ENCODE results near the gene HAPSTR1. TPM values are rescaled to one million over a fixed set of nuclear protein-coding genes. Genes with fewer than 3 reads are reported as not detected.
A peak's percentile ranks its signal among the peaks of the same experiment; 100 is the strongest.

HAPSTR1 gene
- total and polyA plus RNA-seq, 2 of the 4 experiments (the other 2 are of a cell fraction), result 22.2 to 56.5 TPM

DNA sequence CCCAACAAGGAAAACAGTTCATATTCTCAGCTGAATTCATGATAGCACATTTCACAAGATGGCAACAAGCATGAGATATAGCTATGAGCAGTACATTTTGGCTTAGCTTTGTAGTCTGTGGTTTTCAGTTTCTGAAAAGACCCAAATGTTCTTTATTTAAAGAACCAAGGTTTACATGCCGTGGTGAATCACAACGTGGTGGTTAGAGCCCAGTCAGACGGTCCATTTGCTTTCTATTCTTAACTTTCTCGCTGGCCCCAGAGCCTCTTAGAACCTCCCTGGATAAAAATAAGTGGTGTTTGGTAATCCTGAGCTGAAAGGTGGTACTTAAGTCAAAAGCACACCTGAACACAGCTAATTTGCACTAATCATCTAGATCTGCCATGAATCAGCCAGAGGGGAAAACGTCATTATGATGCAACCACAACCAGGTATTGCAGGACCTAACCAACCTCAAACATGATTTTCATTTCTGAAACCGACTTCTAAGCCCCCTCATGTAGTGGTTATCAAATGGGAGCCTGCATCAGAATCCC is 18.6 kb upstream of the HAPSTR1 start (continued):
- TF ChIP-seq BHLHE40 (IDR thresholded peaks at IDR 0.05; ENCODE audit: low read depth, low read length), result 0 out of 2 replicates have a peak, but pooled peaks have one; percentile 38

- no peak overlapping the region for H3K4me2 ChIP-seq (ENCODE audit: low read depth, low read length)
- peak overlapping the region; percentile 90 for H2BK20ac ChIP-seq (ENCODE audit: low read depth, low read length)
- H2AFZ ChIP-seq (replicated peaks; ENCODE audit: low read length, poor library complexity), result peak overlapping the region; percentile 15
- H2AK9ac ChIP-seq (replicated peaks; ENCODE audit: low read depth, low read length, poor library complexity), result no peak overlapping the region
- in situ Hi-C loops (cut with MboI; ENCODE audit: low sequenced_read_pairs) (no loop called here), intact Hi-C loops (cut with micrococcal nuclease) (loop anchor here (2.0 kb wide), 1 partner anchor 27 kb away; no protein-coding TSS in a partner anchor), dilution Hi-C loops (cut with HindIII; ENCODE audit: low sequenced_read_pairs, unreplicated experiment) (no loop called here)
- H2AK5ac ChIP-seq (ENCODE audit: low read depth, low read length), result peak overlapping the region; percentile 67; the same call in 1 of the 2 replicates
- peak overlapping the region; percentile 97 for H2BK120ac ChIP-seq (ENCODE audit: low read depth, low read length)
- peak overlapping the region; percentile 15; the same call in 1 of the 2 replicates for H3K27ac ChIP-seq (ENCODE audit: insufficient read depth, low read length)
- H4K8ac ChIP-seq (ENCODE audit: low read depth in 2 of 2, low read length in 2 of 2), result peak overlapping the region in 1 of 2 experiments; percentile 64; a peak in 1 of 4 replicates
- no peak overlapping the region for H3K4me3 ChIP-seq (ENCODE audit: insufficient read depth, low read depth, low read length)
- peak overlapping the region; percentile 94 for H3K4ac ChIP-seq (ENCODE audit: low read depth, low read length)
- H4K20me1 ChIP-seq (ENCODE audit: insufficient read depth, low read length), result no peaks in the 10 kb centered on the region
- ChIA-PET POLR2A (ENCODE audit: unreplicated experiment) (no interaction called here), CTCF (no interaction called here)
- BruUV-seq (replicated peaks), result no TSS peak
- 100% methylated on average over 1 of the region's 5 CpGs; no CpG with 5 or more reads in 1 of the 2 experiments for WGBS, 2 experiments (ENCODE audit: extremely low coverage in 2 of 2, insufficient read length in 1 of 2)
- no peaks in the 10 kb centered on the region for H3K36me3 ChIP-seq (ENCODE audit: control insufficient read depth, insufficient read depth, low read length)
- H3K9ac ChIP-seq (ENCODE audit: low read depth, low read length), result no peak overlapping the region
- H3K27me3 ChIP-seq (ENCODE audit: control insufficient read depth, insufficient read depth, low read length), result no peaks in the 10 kb centered on the region
- peak overlapping the region; percentile 44 for H3K18ac ChIP-seq (ENCODE audit: low read depth, low read length)
- 0 out of 2 replicates have a peak overlapping the region, but pooled peaks have one; percentile 22 for H4K5ac ChIP-seq (ENCODE audit: low read depth, low read length)
- peak overlapping the region; percentile 95; the same call in 2 of the 3 replicates for H2BK15ac ChIP-seq (ENCODE audit: low read depth, low read length)
- peak overlapping the region; percentile 14; the same call in 1 of the 2 replicates for H3K23ac ChIP-seq (ENCODE audit: low read depth, low read length)
- H3K9me3 ChIP-seq (ENCODE audit: control insufficient read depth, insufficient read depth, low read length), result no peaks in the 10 kb centered on the region
- H3K14ac ChIP-seq (replicated peaks; ENCODE audit: low read depth, low read length), result peak overlapping the region; percentile 5
- peaks cover 4 to 25% of the 10 kb centered on the region in 2 experiments; a peak in 2 of 4 replicates for H3K79me1 ChIP-seq (ENCODE audit: low read depth in 1 of 2, low read length in 2 of 2)
- peak overlapping the region; percentile 47 for H4K91ac ChIP-seq (ENCODE audit: insufficient read depth, low read depth, low read length)
- no peak for TF ChIP-seq RAD21 (IDR thresholded peaks at IDR 0.05; ENCODE audit: low read length)
- no peak for TF ChIP-seq CTCF (conservative IDR thresholded peaks at IDR 0.05; ENCODE audit: low read depth, low read length)
- no peak for TF ChIP-seq RCOR1 (IDR thresholded peaks at IDR 0.05; ENCODE audit: insufficient replicate concordance, low read length)
- no peak overlapping the region for H3K56ac ChIP-seq (ENCODE audit: extremely low read depth, insufficient read depth, low read length)
- H3K4me1 ChIP-seq (ENCODE audit: control insufficient read depth, insufficient read depth, low read length), result peaks cover 21% of the 10 kb centered on the region
- H3K9me1 ChIP-seq (ENCODE audit: insufficient read depth, low read length), result peaks cover 18% of the 10 kb centered on the region
- DNase-seq, result no peak
- ATAC-seq (ENCODE audit: low read depth), result no peak
- peak overlapping the region; percentile 91 for H2BK5ac ChIP-seq (ENCODE audit: low read depth, low read length, poor library complexity, severe bottlenecking)
Observed at GRCh38 chr16:9075299-9076071, 16.0 kb upstream of the HAPSTR1 start.

Data from IMR-90 (cell line).